NOMO-1 (cell line): ENCODE measurements around the gene ATP5F1E.

Experiments used
- DNase-seq, 2 experiments: peaks; one replicate each; lab custom pipeline; 2025; ENCODE audit not compliant: unreplicated experiment in 2 of 2; lab: John Stamatoyannopoulos, UW

The ATP5F1E gene

GRCh38 chr20:59006864-59007664 is 25.1 kb downstream of the ATP5F1E start, which contains the start of gene CTSZ:
TSS of gene CTSZ (minus strand) at chr20:59007254. CDS start at chr20:59007128, 126 bp downstream.
- DNase-seq, result peak; percentile 48 to 68

GRCh38 chr20:59006167-59006863 is 25.8 kb downstream of the ATP5F1E start:
- no peak for DNase-seq

- no peak for DNase-seq
Measured at GRCh38 chr20:59005523-59006166, 26.5 kb downstream of the ATP5F1E start.

- DNase-seq, result peak; percentile 87 to 95
Measured at GRCh38 chr20:59004763-59005522, 27.2 kb downstream of the ATP5F1E start.

GRCh38 chr20:59004493-59004762 is 27.7 kb downstream of the ATP5F1E start:
- no peak for DNase-seq

GRCh38 chr20:59003836-59004492 is 28.2 kb downstream of the ATP5F1E start:
- DNase-seq, result no peak

DNA sequence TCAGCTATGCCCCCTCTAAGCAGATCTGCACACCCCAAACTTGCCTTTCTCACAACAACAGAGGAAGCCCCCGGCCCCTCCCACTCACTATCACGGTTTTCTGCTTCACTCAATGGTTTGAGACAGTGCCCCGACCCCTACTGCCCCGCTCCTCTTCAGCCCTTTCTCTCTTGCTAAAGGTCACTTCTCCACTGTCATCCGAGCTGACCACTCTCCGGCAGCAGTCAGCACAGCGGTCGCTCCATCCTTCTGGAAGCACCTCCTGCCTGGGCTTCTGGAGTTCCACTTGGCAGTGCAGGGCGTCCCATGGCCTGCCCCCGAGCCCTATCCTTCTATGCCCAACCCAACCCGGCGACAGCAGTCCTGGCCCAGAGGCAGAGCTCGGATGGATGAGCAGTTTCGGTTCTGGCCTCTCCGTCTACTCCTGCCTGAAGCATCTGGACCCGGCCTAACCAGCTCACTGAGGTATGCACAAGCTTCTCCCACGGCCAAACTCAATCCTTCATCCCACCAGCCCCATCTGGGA is 29.2 kb downstream of the ATP5F1E start:
- DNase-seq, result no peak

DNA sequence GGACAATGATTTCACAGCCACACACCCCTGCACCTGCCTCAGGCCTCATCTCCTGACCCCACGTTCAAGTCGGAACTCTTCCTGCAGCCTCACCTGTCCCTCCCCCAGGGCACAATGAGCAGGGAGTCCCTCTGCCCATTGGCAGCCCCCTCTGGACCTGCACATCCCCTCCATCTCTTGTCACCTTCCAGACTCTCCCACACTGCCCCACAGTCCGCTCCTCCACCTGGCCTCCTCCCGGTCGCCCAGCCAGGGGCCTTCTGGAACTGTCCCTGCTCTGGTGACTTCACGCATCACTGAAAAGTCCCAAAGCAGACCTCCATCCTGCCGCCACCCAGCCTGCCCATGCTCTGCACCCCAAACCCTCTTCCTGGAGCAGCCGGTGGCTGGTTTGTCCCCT is 29.7 kb downstream of the ATP5F1E start:
- DNase-seq, result no peak

DNA sequence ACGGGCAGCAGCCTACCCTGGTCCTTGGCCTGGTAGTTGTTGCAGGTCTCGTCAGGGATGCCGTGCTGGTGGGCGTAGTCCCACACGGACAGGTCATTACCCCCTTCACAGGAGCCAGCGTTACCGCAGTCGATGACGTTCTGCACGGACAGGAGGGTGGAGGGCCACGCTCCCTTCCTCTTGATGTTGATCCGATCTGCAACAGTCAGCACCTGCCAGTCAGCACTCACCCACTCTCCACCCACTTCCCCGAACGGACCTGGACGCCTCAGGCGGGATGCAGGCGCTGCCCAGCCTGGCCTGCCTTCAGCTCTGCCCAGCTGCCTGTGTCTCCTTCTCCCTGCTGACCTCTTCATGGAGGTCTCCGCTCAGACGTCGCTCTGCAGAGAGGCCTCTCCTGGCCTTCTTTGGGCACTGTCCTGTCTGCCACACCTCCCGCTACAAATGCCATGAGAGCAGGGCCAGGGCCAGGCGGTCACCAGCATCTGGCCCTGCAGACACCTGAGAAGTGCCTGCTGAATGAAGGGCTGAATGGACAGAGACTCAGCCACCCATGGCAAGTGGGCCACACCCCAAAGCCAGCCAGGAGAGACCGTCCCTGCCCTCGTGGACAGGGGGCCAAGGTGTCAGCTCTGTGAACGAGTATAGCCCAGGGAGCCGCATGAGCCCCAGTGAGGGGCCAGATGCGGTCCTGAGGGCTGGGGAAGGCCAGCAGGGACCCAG is 30.5 kb downstream of the ATP5F1E start:
- DNase-seq, result no peak

- no peak for DNase-seq
Measured at GRCh38 chr20:59001068-59001448, 31.1 kb downstream of the ATP5F1E start.

GRCh38 chr20:59000326-59000725 is 31.8 kb downstream of the ATP5F1E start:
- no peak for DNase-seq

- no peak for DNase-seq
Measured at GRCh38 chr20:58998656-58999055, 33.5 kb downstream of the ATP5F1E start.

- DNase-seq, result no peak
Measured at GRCh38 chr20:58997141-58997770, 34.9 kb downstream of the ATP5F1E start.

DNA sequence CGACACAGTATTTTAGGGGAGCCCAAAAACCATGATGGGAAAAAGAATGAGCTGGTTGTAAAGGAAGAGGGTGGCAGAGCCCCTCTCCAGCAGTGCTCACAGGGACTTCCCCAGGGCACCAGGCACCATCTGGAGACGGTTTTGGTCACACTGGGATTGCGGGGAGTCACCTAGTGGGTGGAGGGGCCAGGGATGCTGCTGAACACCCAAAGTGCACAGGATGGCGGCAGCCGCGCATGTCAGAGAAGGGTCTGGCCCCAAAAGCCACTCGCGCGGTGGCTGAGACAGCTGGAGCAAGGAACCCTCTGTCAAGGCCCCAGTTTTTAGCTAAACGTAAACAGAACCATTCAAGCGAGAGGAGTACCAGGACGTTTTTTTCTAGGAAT is 35.9 kb downstream of the ATP5F1E start:
- no peak for DNase-seq

DNA sequence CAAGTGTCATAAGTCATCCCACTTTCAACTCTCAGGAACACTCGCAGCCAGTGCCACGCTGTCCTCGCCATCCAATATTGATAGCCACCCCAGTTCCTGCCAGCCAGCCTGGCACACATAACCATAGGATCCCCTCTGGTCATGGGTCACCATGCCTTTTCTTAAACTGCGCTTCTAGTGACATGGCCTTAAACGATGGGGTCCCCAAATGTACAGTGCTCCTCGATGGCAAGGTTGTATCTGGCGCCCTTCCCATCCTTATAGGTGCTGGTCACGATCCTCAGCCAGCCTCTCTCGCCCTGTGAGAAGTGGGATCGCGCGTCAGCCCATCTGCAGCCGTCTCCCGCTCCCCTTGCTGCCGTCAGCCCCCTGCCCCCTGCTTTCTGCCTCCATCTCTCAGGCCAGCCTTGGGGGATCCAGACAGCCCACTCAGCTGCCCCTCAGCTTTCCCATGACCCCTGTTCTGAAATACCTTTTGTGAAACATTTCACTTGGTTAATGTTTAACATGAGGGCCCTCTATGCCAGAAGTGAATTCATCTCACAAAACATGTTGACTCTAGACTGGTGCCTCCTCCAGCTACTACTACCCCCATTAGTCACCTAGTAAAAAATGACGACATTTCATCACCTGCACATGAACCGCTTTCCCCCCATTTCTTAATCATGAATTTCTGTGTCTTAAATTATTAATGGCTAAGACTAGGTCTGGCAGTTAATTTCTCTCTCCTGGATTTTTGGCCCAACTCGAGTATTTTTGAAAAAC is 36.5 kb downstream of the ATP5F1E start:
- DNase-seq, result no peak

GRCh38 chr20:58994390-58995159 is 37.6 kb downstream of the ATP5F1E start:
- DNase-seq, result no peak

DNA sequence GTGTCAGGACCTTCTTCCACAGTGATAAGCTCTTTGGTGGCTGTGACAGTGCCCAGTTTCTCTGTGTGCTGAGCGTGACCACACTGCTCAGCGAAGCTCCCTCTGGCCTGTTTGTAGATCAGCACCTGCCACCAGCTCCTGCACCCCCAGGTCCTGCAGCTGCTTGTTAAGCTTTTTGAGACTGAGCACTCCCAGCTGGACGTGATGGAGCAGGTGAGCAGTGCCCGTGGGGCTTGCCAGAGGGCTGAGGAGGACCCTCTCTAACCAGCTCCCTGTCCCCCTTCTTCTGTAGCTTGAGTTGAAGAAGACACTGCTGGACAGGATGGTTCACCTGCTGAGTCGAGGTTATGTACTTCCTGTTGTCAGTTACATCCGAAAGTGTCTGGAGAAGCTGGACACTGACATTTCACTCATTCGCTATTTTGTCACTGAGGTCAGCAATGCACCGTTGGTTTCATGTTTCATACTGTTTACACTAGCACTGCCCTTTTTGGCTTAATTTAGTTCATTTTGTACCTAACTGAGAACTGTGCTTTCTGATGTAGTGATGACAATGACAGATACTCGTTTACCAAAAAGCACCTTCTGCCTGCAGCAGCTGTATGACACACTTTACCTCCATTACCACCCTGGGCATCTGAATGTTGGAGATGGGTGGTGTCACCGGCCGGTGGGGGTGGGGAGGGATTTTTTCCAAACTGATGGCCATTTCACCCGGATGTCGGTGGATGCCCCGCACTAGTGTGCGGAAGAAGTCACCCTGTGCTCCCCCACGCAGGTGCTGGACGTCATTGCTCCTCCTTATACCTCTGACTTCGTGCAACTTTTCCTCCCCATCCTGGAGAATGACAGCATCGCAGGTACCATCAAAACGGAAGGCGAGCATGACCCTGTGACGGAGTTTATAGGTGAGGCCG is 38.5 kb downstream of the ATP5F1E start:
- DNase-seq, result no peak
